ENCODE results near the gene BNIPL. TPM values are rescaled to one million over a fixed set of nuclear protein-coding genes. Genes with fewer than 3 reads are reported as not detected.

Gene BNIPL
- total RNA-seq, 1 donor from 2014 or later = 27.7 TPM

DNA sequence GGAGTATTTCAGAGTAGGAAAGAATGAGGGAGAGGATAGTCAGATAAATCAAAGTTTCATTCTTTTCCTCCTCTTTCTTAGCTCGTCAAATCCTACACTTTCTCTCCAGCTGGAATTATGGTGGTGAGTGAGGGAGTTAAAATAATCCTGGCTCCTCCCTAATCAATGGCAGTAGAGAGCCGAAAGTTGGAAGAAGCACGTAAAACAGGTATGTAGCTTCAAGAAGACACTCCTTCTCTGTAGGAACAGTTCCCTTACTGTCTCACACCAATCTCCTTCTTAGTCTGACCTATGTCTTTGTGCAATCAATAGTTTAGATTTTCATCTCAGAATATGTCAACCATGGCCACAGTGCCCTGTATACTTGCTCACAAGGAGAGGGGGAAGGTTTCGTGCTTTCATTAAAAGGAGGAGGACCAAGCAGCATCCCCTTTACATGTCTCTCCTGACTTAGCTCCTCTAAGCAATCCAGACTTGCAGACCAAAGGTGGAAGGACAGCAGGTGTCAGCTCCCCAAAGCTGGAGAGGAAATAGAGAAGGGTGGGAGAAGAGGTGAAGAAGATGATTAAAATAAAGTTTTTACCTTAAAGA is 30.6 kb upstream of the BNIPL start:
- H3K27me3 Mint-ChIP-seq = no peaks in the 10 kb centered on the region
- no peak for DNase-seq (ENCODE audit: extremely low spot score, unreplicated experiment)
- H3K4me1 Mint-ChIP-seq (ENCODE audit: unreplicated experiment) = peaks cover 48% of the 10 kb centered on the region
- no peaks in the 10 kb centered on the region for H3K9me3 Mint-ChIP-seq
- no peak for TF ChIP-seq CTCF (conservative IDR thresholded peaks at IDR 0.05)
- H3K36me3 Mint-ChIP-seq = peaks cover 9% of the 10 kb centered on the region
- H3K27ac Mint-ChIP-seq = peak overlapping the region; percentile 97
- peak overlapping the region; percentile 92 for H3K4me3 Mint-ChIP-seq

GRCh38 chr1:151006327-151007052 is 29.9 kb upstream of the BNIPL start, which contains the start of gene MINDY1:
Gene MINDY1, minus strand, starts transcription at chr1:151006902. Its CDS starts 4,285 bp downstream, at chr1:151002617.
- Mint-ChIP-seq H3K27ac (peak within 1 kb of the TSS; percentile 97), H3K9me3 (no peaks in the 10 kb centered on the region), H3K27me3 (no peaks in the 10 kb centered on the region), H3K4me3 (peak within 1 kb of the TSS; percentile 92), H3K4me1 (ENCODE audit: unreplicated experiment) (peaks cover 52% of the 10 kb centered on the region), H3K36me3 (peaks cover 9% of the 10 kb centered on the region)
- peak; percentile 67 for TF ChIP-seq CTCF (conservative IDR thresholded peaks at IDR 0.05)
- peak; percentile 77 for DNase-seq (ENCODE audit: extremely low spot score, unreplicated experiment)

DNA sequence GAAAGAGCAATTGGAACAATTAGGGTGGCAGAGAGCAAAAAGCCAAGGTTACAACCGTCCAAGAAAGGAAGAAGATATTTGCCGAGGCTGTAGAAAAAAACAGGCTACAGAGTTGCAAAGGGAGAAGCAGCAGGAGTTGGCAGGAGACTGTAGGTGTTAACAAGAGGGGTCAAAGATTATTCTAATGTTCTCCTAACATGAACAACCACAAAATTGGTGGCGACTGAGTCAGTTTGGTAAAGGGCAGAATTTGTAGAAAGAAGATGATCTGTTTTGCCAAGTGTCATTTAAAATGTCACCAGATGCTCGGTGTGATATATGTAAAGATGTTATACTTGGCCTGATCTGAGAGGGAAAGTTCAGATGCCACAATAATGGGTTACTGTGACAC is 28.5 kb upstream of the BNIPL start:
- no peaks in the 10 kb centered on the region for H3K27me3 Mint-ChIP-seq
- peaks cover 4% of the 10 kb centered on the region for H3K36me3 Mint-ChIP-seq
- no peak for DNase-seq (ENCODE audit: extremely low spot score, unreplicated experiment)
- no peaks in the 10 kb centered on the region for H3K9me3 Mint-ChIP-seq
- TF ChIP-seq CTCF (conservative IDR thresholded peaks at IDR 0.05) = no peak
- peak overlapping the region; percentile 92 for H3K4me3 Mint-ChIP-seq
- peaks cover 50% of the 10 kb centered on the region for H3K4me1 Mint-ChIP-seq (ENCODE audit: unreplicated experiment)
- peak overlapping the region; percentile 97 for H3K27ac Mint-ChIP-seq

DNA sequence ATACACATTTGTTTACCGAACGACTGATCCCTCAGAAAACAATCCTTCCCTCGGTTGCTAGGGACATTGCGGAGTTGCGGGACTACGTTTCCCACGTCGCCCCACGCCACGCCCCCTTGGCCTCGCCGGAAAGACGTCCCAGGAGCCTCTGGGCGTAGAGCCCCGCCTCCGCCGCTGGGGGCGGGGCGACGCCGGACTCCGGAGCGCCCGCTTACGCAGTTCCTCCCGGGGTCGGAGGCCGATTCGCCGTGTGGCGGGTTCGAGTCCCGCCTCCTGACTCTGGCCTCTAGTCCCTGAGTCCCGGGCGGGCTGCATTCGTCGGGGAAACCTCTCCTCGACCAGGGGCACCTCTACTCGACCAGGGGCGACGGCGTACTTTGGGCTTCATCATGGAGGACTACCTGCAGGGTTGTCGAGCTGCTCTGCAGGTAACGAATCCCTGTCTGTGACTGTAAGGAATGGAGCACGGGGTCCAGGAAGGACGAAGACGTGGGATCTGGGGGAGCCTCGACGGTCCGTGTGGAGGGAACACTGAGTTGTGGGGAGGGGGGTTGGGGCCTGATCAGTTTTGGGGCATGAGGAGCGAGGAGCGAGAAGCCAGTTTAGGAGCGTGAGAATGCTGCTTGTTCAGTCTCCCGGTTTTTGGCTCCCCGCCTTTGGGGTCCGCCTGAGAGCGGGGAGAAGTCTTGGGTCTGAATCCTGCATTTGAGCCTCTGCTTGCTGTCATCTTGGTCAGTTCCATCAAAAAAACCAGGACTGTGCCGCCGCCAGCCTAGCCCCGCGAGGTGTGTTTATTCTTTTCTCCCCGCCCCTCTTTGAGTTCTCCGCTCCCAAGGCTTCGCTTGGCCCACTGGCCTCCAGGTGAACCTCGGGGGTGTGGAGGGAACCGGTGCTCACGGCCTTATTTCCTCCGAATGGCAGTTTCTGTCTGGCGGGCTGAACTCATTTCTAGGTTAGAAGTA is 27.9 kb upstream of the BNIPL start, which contains the start of gene PRUNE1:
TSS of gene PRUNE1 (plus strand) at position 206 of the 962 bp plus-strand sequence. CDS start at position 390, 184 bp downstream.
- no peaks in the 10 kb centered on the region for H3K27me3 Mint-ChIP-seq
- H3K27ac Mint-ChIP-seq = peak within 1 kb of the TSS; percentile 97
- H3K4me3 Mint-ChIP-seq = peak within 1 kb of the TSS; percentile 92
- peaks cover 3% of the 10 kb centered on the region for H3K36me3 Mint-ChIP-seq
- no peaks in the 10 kb centered on the region for H3K9me3 Mint-ChIP-seq
- peaks cover 53% of the 10 kb centered on the region for H3K4me1 Mint-ChIP-seq (ENCODE audit: unreplicated experiment)
- peak; percentile 18 for TF ChIP-seq CTCF (conservative IDR thresholded peaks at IDR 0.05)
- DNase-seq (ENCODE audit: extremely low spot score, unreplicated experiment) = peak; percentile 96

GRCh38 chr1:151009206-151009587 is 27.2 kb upstream of the BNIPL start:
- H3K4me3 Mint-ChIP-seq = peak overlapping the region; percentile 92
- H3K9me3 Mint-ChIP-seq = no peaks in the 10 kb centered on the region
- TF ChIP-seq CTCF (conservative IDR thresholded peaks at IDR 0.05) = no peak
- H3K27ac Mint-ChIP-seq = peak overlapping the region; percentile 97
- peaks cover 56% of the 10 kb centered on the region for H3K4me1 Mint-ChIP-seq (ENCODE audit: unreplicated experiment)
- no peak for DNase-seq (ENCODE audit: extremely low spot score, unreplicated experiment)
- peaks cover 3% of the 10 kb centered on the region for H3K36me3 Mint-ChIP-seq
- H3K27me3 Mint-ChIP-seq = no peaks in the 10 kb centered on the region
